HG03575 (cell line): ENCODE results near the gene SLCO1A2.

Experiments
- ATAC-seq: cut with Tn5 transposase; IDR thresholded peaks from one replicate; pipeline ENCODE4 v1.9.1; 2021; ENCODE audit not compliant: unreplicated experiment, insufficient number of reproducible peaks, low FRiP score; ENCODE audit errors: extremely low read depth

The SLCO1A2 gene

DNA sequence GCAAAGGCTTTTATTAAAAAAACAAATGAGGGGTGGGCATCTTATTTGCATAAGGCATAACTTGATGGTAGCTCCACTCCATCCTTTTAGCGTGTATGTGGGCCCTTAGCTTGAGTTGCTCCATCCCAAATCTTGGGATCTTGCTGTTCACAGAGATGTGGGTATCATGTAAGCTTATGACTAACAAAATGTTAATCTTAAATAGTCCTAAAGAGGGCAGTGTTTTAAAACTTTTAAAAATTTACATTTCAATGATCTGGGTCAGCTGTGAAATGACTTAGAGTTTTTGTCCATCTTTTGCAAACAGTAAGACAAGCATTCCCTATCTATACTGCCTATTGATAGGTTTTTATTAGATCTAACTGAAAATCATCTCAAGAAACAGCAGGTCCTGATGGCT lies 86.0 kb downstream of the SLCO1A2 start:
- ATAC-seq: no peak

DNA sequence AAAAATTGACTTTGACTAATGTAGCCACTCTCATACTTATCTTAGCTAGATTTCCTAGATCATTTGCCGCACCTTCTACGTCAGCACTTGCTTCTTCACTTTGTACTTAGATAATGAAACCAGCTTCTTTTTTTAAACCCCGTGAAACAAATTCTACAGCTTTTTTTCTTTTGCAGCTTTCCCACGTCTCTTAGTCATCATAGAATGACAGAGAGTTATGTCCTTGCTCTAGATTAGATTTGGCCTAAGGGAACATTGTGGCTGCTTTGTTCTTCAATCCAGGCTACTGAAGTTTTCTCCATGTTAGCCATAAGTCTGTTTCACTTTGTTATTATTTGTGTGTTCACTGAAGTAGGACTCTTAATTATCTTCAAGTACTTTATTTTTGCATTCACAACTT lies 94.9 kb downstream of the SLCO1A2 start:
- no peak for ATAC-seq

DNA sequence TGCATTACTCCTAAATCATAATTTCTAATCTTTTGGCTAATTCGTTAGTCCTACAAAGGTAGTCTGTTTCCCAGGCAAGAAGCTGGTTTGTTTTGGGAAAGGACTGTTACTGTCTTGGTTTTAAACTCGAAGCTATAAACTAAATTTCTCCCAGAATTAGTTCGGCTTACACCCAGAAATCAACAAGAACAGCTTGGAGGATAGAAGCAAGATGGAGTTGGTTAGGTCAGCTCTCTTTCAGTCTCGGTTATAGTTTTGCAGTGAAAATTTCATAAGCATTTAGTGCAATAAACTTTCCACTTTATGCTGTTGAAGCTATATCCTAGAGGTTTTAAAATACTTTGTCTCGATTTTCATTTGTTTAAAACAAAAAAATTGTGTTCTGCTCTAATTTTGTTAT lies 100.3 kb downstream of the SLCO1A2 start:
- ATAC-seq: no peak

DNA sequence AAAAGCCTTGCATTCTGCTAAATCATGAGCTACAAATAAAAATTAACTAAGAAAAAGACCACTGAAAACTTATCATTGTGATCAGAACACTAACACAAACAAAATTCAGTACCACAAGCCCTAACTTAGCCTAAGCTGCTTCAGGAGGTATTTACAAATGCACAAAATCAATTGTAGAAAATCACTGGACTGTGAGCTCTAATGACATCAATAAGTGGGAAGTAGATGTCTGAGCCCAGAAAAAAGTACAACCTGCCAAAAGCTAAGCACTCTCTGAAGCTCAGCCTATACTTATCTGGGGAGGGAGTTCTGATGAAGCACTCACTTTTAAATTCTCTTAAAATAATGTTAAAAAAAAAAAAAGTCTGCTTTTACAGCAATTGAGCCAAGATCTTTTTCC lies 110.8 kb downstream of the SLCO1A2 start:
- no peak for ATAC-seq

DNA sequence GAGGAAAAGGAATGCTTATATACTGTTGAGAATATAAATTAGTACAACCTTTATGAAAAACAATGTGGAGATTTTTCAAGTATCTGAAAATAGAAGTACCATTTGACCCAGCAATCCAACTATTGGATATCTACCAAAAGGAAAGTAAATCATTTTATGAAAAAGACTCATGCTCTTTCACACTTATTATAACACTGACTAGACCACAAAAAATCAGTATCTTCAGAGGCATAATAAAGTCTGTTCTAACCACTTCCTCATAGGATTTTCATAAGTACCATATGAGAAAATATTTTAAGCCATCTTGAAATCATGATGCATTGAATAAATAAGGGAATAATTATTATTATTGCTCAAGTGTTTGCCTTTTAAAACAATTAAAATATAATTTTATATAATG lies 112.9 kb downstream of the SLCO1A2 start:
- ATAC-seq: no peak

DNA sequence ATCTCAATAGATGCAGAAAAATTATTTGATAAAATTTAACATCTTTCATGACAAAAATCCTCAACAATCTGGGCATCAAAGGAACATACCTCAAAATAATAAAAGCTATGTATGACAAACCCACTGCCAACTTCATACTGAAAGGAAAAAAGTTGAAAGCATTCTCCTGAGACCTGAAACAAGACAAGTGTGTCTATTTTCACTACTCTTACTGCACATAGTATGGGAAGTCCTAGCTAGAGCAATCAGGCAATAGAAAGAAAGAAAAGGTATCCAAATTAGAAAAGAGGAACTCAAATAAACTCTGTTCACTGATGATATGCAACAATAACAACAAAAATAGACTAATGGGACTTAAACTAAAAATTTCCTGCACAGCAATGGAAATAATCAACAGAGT lies 113.6 kb downstream of the SLCO1A2 start:
- no peak for ATAC-seq

DNA sequence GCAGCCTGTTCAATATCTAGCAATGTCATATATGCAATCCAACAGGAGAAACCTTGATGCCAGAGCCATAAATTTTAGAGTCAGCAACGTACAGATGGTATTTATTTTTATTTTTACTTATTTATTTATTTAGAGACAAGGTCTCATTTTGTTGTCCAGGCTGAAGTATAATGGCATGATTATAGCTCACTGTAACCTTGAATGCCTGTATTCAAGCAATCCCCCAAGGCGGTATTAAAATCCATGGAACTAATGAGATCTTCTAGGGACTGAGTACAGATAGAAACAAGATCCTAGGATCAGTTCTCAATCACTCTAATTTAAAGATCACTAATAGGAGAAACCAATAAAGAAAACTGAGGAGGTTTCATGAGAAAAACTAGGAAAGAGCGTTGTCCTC lies 114.5 kb downstream of the SLCO1A2 start:
- ATAC-seq: no peak

DNA sequence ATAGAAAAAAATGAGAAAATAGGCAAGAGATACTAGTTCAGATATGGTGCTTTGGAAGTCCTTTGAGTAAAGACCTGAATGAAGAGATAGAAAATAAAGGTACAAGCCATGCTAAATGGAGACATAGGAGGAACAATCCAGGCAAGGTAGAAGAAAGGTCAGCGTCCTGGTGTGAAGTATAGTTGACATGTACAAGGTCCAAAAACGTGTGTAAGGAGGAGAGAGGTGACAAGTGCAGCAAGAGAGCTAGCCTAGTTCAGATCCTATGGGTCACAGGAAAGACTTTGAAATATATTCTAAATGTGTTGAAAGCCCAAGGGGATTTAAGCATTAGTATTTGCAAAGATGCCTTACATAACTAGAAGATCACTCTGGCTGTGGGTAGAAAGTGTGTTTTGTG lies 115.5 kb downstream of the SLCO1A2 start:
- no peak for ATAC-seq
